ENCODE results near the gene PMEL. TPM values are rescaled to one million over a fixed set of nuclear protein-coding genes. Genes with fewer than 3 reads are reported as not detected.

PMEL gene
- total and polyA plus RNA-seq, 2 of the 4 experiments (the other 2 are of a cell fraction), result 1.4 to 5.8 TPM

- POLR2A ChIA-PET (ENCODE audit: unreplicated experiment), result no interaction called here
- H4K91ac ChIP-seq (ENCODE audit: insufficient read depth, low read depth, low read length), result peak overlapping the region; percentile 40; the same call in 1 of the 2 replicates
- DNase-seq (no peak), ATAC-seq (ENCODE audit: low read depth) (no peak)
- H3K9ac ChIP-seq (ENCODE audit: low read depth, low read length), result no peak overlapping the region
- no peak overlapping the region for H2AFZ ChIP-seq (replicated peaks; ENCODE audit: low read length, poor library complexity)
- no peaks in the 10 kb centered on the region for H4K20me1 ChIP-seq (ENCODE audit: insufficient read depth, low read length)
- H3K4me2 ChIP-seq (ENCODE audit: low read depth, low read length), result no peak overlapping the region
- no peak overlapping the region for H2BK5ac ChIP-seq (ENCODE audit: low read depth, low read length, poor library complexity, severe bottlenecking)
- H3K23ac ChIP-seq (ENCODE audit: low read depth, low read length), result peak overlapping the region; percentile 67; the same call in 1 of the 2 replicates
- H2BK20ac ChIP-seq (ENCODE audit: low read depth, low read length), result no peak overlapping the region
- no peak overlapping the region for H2BK120ac ChIP-seq (ENCODE audit: low read depth, low read length)
- H4K8ac ChIP-seq (ENCODE audit: low read depth in 2 of 2, low read length in 2 of 2), result 0 out of 4 replicates have a peak overlapping the region, but pooled peaks of 1 of the 2 experiments have one; percentile 9
- TF ChIP-seq BHLHE40 (IDR thresholded peaks at IDR 0.05; ENCODE audit: low read depth, low read length) (no peak), POLR2A (IDR thresholded peaks at IDR 0.05; ENCODE audit: low read depth, low read length) (no peak), MXI1 (IDR thresholded peaks at IDR 0.05; ENCODE audit: borderline replicate concordance, low read depth, low read length) (no peak), RFX5 (IDR thresholded peaks at IDR 0.05; ENCODE audit: low read depth, low read length) (no peak), RCOR1 (IDR thresholded peaks at IDR 0.05; ENCODE audit: insufficient replicate concordance, low read length) (no peak), CEBPB (IDR thresholded peaks at IDR 0.05; ENCODE audit: low read depth, low read length) (no peak), MAFK (IDR thresholded peaks at IDR 0.05; ENCODE audit: low read depth, low read length) (no peak), CHD1 (IDR thresholded peaks at IDR 0.05; ENCODE audit: low read depth, low read length) (no peak), SMC3 (IDR thresholded peaks at IDR 0.05; ENCODE audit: low read depth, low read length) (no peak), RAD21 (IDR thresholded peaks at IDR 0.05; ENCODE audit: low read length) (no peak), NFE2L2 (IDR thresholded peaks at IDR 0.05; ENCODE audit: low read depth, low read length) (no peak), MAZ (IDR thresholded peaks at IDR 0.05; ENCODE audit: borderline replicate concordance, low read depth, low read length) (no peak), FOS (IDR thresholded peaks at IDR 0.05; ENCODE audit: low read depth, low read length) (no peak)
- TF ChIP-seq, protein P1, sequence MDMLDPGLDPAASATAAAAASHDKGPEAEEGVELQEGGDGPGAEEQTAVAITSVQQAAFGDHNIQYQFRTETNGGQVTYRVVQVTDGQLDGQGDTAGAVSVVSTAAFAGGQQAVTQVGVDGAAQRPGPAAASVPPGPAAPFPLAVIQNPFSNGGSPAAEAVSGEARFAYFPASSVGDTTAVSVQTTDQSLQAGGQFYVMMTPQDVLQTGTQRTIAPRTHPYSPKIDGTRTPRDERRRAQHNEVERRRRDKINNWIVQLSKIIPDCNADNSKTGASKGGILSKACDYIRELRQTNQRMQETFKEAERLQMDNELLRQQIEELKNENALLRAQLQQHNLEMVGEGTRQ (IDR thresholded peaks at IDR 0.05; ENCODE audit: low read depth, low read length), result no peak
- TF ChIP-seq, protein P2, sequence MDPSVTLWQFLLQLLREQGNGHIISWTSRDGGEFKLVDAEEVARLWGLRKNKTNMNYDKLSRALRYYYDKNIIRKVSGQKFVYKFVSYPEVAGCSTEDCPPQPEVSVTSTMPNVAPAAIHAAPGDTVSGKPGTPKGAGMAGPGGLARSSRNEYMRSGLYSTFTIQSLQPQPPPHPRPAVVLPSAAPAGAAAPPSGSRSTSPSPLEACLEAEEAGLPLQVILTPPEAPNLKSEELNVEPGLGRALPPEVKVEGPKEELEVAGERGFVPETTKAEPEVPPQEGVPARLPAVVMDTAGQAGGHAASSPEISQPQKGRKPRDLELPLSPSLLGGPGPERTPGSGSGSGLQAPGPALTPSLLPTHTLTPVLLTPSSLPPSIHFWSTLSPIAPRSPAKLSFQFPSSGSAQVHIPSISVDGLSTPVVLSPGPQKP (IDR thresholded peaks at IDR 0.05; ENCODE audit: borderline replicate concordance, low read depth, low read length), result no peak
- TF ChIP-seq, protein P3, sequence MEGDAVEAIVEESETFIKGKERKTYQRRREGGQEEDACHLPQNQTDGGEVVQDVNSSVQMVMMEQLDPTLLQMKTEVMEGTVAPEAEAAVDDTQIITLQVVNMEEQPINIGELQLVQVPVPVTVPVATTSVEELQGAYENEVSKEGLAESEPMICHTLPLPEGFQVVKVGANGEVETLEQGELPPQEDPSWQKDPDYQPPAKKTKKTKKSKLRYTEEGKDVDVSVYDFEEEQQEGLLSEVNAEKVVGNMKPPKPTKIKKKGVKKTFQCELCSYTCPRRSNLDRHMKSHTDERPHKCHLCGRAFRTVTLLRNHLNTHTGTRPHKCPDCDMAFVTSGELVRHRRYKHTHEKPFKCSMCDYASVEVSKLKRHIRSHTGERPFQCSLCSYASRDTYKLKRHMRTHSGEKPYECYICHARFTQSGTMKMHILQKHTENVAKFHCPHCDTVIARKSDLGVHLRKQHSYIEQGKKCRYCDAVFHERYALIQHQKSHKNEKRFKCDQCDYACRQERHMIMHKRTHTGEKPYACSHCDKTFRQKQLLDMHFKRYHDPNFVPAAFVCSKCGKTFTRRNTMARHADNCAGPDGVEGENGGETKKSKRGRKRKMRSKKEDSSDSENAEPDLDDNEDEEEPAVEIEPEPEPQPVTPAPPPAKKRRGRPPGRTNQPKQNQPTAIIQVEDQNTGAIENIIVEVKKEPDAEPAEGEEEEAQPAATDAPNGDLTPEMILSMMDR (conservative IDR thresholded peaks at IDR 0.05; ENCODE audit: low read depth, low read length), result no peak
- 0 out of 2 replicates have a peak overlapping the region, but pooled peaks have one; percentile 13 for H3K14ac ChIP-seq (replicated peaks; ENCODE audit: low read depth, low read length)
- peaks cover 27 to 71% of the 10 kb centered on the region in 2 experiments for H3K79me1 ChIP-seq (ENCODE audit: low read depth in 1 of 2, low read length in 2 of 2)
- no peak overlapping the region for H4K5ac ChIP-seq (ENCODE audit: low read depth, low read length)
- no peak overlapping the region for H2BK15ac ChIP-seq (ENCODE audit: low read depth, low read length)
- H3K4me1 ChIP-seq (ENCODE audit: control insufficient read depth, insufficient read depth, low read length), result peaks cover 15% of the 10 kb centered on the region
- CTCF ChIA-PET, result interaction anchor here (1.0 kb wide), 1 partner anchor 196 kb away, joined by 4 read pairs; no protein-coding TSS in a partner anchor
- no peak overlapping the region for H3K4me3 ChIP-seq (ENCODE audit: insufficient read depth, low read depth, low read length)
- H2AK5ac ChIP-seq (ENCODE audit: low read depth, low read length), result peak overlapping the region; percentile 39; the same call in 1 of the 2 replicates
- no peak overlapping the region for H2AK9ac ChIP-seq (replicated peaks; ENCODE audit: low read depth, low read length, poor library complexity)
- no TSS peak for BruUV-seq (replicated peaks)
- no peak overlapping the region for H3K18ac ChIP-seq (ENCODE audit: low read depth, low read length)
- peaks cover 15% of the 10 kb centered on the region for H3K36me3 ChIP-seq (ENCODE audit: control insufficient read depth, insufficient read depth, low read length)
- peaks cover 16% of the 10 kb centered on the region for H3K9me1 ChIP-seq (ENCODE audit: insufficient read depth, low read length)
- intact Hi-C loops (cut with micrococcal nuclease) (loop anchor here (5.0 kb wide), 2 partner anchors 117 to 192 kb away; partner anchors contain the start of genes GDF11, ORMDL2 and SARNP), in situ Hi-C loops (cut with MboI; ENCODE audit: low sequenced_read_pairs) (no loop called here), dilution Hi-C loops (cut with HindIII; ENCODE audit: low sequenced_read_pairs, unreplicated experiment) (no loop called here)
- no peak overlapping the region for H3K27ac ChIP-seq (ENCODE audit: insufficient read depth, low read length)
- no peaks in the 10 kb centered on the region for H3K9me3 ChIP-seq (ENCODE audit: control insufficient read depth, insufficient read depth, low read length)
- H3K4ac ChIP-seq (ENCODE audit: low read depth, low read length), result peak overlapping the region; percentile 28; the same call in 1 of the 2 replicates
- no peak overlapping the region for H3K56ac ChIP-seq (ENCODE audit: extremely low read depth, insufficient read depth, low read length)
- WGBS, 2 experiments (ENCODE audit: extremely low coverage in 2 of 2, insufficient read length in 1 of 2), result no CpG with 5 or more reads among the region's 1 CpG
- H3K27me3 ChIP-seq (ENCODE audit: control insufficient read depth, insufficient read depth, low read length), result no peaks in the 10 kb centered on the region
Measured at GRCh38 chr12:55934773-55935172, 31.1 kb downstream of the PMEL start.

Data from IMR-90 (cell line).